ENCODE results near the gene CPAMD8.

DNA sequence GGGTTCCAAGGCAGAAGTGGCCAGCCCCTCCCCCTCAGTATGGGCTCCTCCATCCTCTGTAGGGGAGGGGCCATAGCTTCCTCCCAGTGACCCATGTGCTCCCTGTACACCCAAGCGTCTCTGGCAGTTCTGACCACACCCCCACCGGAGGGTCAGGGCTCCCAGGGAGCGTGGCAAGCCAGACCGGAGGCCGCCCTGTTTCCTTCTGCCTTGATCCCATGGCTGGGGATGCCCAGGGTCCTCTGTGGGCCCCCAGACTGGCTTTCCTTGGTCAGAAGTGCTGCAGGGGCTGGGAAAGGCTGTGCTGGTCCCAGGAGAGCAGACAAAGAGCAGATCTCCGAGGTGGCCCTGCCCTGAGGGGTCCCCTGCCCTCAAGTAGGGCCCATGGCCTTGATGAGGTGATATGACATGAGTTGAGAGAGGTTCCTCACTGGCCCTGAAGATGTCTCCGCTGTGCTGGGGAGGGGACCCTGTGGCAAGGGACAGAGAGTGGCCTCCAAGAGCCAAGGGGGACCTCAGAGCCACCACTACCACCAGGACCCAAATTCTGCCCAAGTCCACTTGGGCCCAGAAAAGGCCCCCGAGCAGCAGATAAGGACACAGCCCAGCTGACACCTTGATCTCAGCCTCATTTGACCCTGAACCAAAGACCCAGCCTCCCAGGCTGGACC is 145.6 kb downstream of the CPAMD8 start:
- TF ChIP-seq CTCF (IDR thresholded peaks at IDR 0.05) (no peak), POLR2A (IDR thresholded peaks at IDR 0.05) (no peak)

All from right lobe of liver (tissue), 4 donors.